ENCODE data around the gene SRGAP2.
"Not testable (repeated sequence)": the region's sequence is repeated elsewhere in the genome, so short reads cannot be mapped to it uniquely, and the experiment has no call there.

- not testable (repeated sequence) for TF ChIP-seq SMC3 (IDR thresholded peaks at IDR 0.05; ENCODE audit: low read depth, low read length); POLR2A (IDR thresholded peaks at IDR 0.05; ENCODE audit: low read depth, low read length); CHD1 (IDR thresholded peaks at IDR 0.05; ENCODE audit: low read depth, low read length); MXI1 (IDR thresholded peaks at IDR 0.05; ENCODE audit: borderline replicate concordance, low read depth, low read length); RAD21 (IDR thresholded peaks at IDR 0.05; ENCODE audit: low read length); NFE2L2 (IDR thresholded peaks at IDR 0.05; ENCODE audit: low read depth, low read length)
- TF ChIP-seq, protein P1, sequence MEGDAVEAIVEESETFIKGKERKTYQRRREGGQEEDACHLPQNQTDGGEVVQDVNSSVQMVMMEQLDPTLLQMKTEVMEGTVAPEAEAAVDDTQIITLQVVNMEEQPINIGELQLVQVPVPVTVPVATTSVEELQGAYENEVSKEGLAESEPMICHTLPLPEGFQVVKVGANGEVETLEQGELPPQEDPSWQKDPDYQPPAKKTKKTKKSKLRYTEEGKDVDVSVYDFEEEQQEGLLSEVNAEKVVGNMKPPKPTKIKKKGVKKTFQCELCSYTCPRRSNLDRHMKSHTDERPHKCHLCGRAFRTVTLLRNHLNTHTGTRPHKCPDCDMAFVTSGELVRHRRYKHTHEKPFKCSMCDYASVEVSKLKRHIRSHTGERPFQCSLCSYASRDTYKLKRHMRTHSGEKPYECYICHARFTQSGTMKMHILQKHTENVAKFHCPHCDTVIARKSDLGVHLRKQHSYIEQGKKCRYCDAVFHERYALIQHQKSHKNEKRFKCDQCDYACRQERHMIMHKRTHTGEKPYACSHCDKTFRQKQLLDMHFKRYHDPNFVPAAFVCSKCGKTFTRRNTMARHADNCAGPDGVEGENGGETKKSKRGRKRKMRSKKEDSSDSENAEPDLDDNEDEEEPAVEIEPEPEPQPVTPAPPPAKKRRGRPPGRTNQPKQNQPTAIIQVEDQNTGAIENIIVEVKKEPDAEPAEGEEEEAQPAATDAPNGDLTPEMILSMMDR (conservative IDR thresholded peaks at IDR 0.05; ENCODE audit: low read depth, low read length), result not testable (repeated sequence)
These were observed 31.0 kb downstream of the SRGAP2 start for GRCh38 chr1:206234189-206234916.

Data from IMR-90 (cell line).